Trophoblast cell (in vitro differentiated cells and primary cell): ENCODE data around the gene HPS6.

ENCODE experiments used
- DNase-seq, 2 donors: peaks; one replicate each; pipeline ENCODE4 v3.0.0-alpha.2; 2016
- H2AFZ ChIP-seq: 2 replicates; pipeline ENCODE4 v1.6.1; 2013; ENCODE audit warnings: low read length, moderate library complexity, mild to moderate bottlenecking; ENCODE audit not compliant: insufficient read depth, poor library complexity
- H2AK5ac ChIP-seq: 2 replicates; pipeline ENCODE4 v1.6.1; 2013; ENCODE audit warnings: mild to moderate bottlenecking, low read length
- H2BK120ac ChIP-seq: 2 replicates; pipeline ENCODE4 v1.6.1; 2013; ENCODE audit warnings: low read length, mild to moderate bottlenecking, moderate library complexity; ENCODE audit not compliant: insufficient read depth, poor library complexity
- H2BK12ac ChIP-seq: 2 replicates; pipeline ENCODE4 v1.6.1; 2013; ENCODE audit warnings: mild to moderate bottlenecking, low read length, moderate library complexity
- H2BK5ac ChIP-seq: 2 replicates; pipeline ENCODE4 v1.6.1; 2013; ENCODE audit warnings: low read length, low read depth, moderate library complexity, mild to moderate bottlenecking; ENCODE audit not compliant: poor library complexity
- H3K14ac ChIP-seq: 2 replicates; pipeline ENCODE4 v1.6.1; 2013; ENCODE audit warnings: mild to moderate bottlenecking, low read length
- H3K18ac ChIP-seq: 2 replicates; pipeline ENCODE4 v1.6.1; 2013; ENCODE audit warnings: mild to moderate bottlenecking, low read length
- H3K23ac ChIP-seq: 2 replicates; pipeline ENCODE4 v1.6.1; 2013; ENCODE audit warnings: low read length
- H3K27ac ChIP-seq: 2 replicates; pipeline ENCODE4 v1.5.1; 2013; ENCODE audit warnings: low read depth, mild to moderate bottlenecking, inconsistent platforms, low read length, moderate library complexity
- H3K27me3 ChIP-seq: 2 replicates; pipeline ENCODE4 v1.6.1; 2013; ENCODE audit warnings: inconsistent platforms, mild to moderate bottlenecking, low read length, moderate library complexity; ENCODE audit not compliant: insufficient read depth
- H3K36me3 ChIP-seq, 2 experiments: 1 replicate in 1 of 2; 2 replicates in 1 of 2; pipeline ENCODE4 v1.6.1; 2013; ENCODE audit warnings: low read length in 2 of 2, mild to moderate bottlenecking in 2 of 2, moderate library complexity in 1 of 2; ENCODE audit not compliant: insufficient read depth in 2 of 2, control insufficient read depth in 1 of 2
- H3K4ac ChIP-seq: 2 replicates; pipeline ENCODE4 v1.6.1; 2013; ENCODE audit warnings: low read depth, mild to moderate bottlenecking, low read length, moderate library complexity
- H3K4me1 ChIP-seq, 2 experiments: 1 replicate in 1 of 2; 2 replicates in 1 of 2; pipeline ENCODE4 v1.6.1; 2013; ENCODE audit warnings: low read length in 2 of 2, mild to moderate bottlenecking in 2 of 2, moderate library complexity in 1 of 2; ENCODE audit not compliant: insufficient read depth in 2 of 2, control insufficient read depth in 1 of 2
- H3K4me2 ChIP-seq: 2 replicates; pipeline ENCODE4 v1.6.1; 2013; ENCODE audit warnings: inconsistent platforms, mild to moderate bottlenecking, low read length, moderate library complexity
- H3K4me3 ChIP-seq: 2 replicates; pipeline ENCODE4 v1.5.1; 2013; ENCODE audit warnings: mild to moderate bottlenecking, low read depth, low read length, inconsistent platforms
- H3K79me1 ChIP-seq: one replicate; pipeline ENCODE4 v1.6.1; 2013; ENCODE audit warnings: low read length
- H3K79me2 ChIP-seq: 2 replicates; pipeline ENCODE4 v1.6.1; 2013; ENCODE audit warnings: low read length, mild to moderate bottlenecking; ENCODE audit not compliant: control insufficient read depth, insufficient read depth, poor library complexity
- H3K9ac ChIP-seq: 2 replicates; pipeline ENCODE4 v1.6.1; 2013; ENCODE audit warnings: mild to moderate bottlenecking, low read length
- H3K9me3 ChIP-seq: 2 replicates; pipeline ENCODE4 v1.6.1; 2013; ENCODE audit warnings: low read depth, mild to moderate bottlenecking, control low read depth, inconsistent platforms, low read length; ENCODE audit not compliant: insufficient read depth
- H4K12ac ChIP-seq: 2 replicates; pipeline ENCODE4 v1.6.1; 2013; ENCODE audit warnings: low read depth, mild to moderate bottlenecking, low read length, moderate library complexity
- H4K8ac ChIP-seq: 2 replicates; pipeline ENCODE4 v1.6.1; 2013; ENCODE audit warnings: low read depth, mild to moderate bottlenecking, low read length, moderate library complexity
- H4K91ac ChIP-seq: one replicate; pipeline ENCODE4 v1.6.1; 2013; ENCODE audit warnings: low read depth, mild to moderate bottlenecking, low read length, moderate library complexity
- WGBS: extraction: QIAGEN DNeasy Blood & Tissue Kit; methylation state at CpG from one replicate; pipeline ENCODE4 v1.1.7; 2013; ENCODE audit warnings: missing lambda C conversion rate; ENCODE audit not compliant: insufficient read length, insufficient coverage; ENCODE audit errors: extremely low coverage; 5-methylcytosine and 5-hydroxymethylcytosine counted together

HPS6 gene

DNA sequence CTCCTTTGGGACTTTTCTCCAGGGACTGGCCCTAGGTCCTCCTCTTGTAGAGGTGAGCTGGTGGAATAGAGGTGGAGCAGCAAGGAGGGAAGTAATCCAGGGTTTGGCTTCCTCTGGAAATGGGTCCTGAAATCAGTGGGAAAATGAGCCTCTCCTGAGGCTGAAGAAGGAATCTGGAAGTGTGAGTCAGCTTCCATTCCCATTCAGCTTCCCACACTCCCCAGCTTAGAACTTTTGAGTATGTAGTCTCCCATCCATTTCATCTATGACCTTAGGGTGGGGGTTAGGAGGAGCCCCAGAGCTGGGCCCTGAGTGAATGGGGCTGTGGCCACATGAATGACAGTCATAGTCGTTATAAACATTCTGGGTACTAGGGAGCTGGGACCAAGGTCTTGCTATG, 37.3 kb downstream of the HPS6 start:
- Histone ChIP-seq H3K14ac (no peak overlapping the region), H3K79me1 (no peaks in the 10 kb centered on the region), H2BK5ac (no peak overlapping the region), H3K27me3 (no peaks in the 10 kb centered on the region), H3K79me2 (no peaks in the 10 kb centered on the region), H2BK120ac (no peak overlapping the region), H4K91ac (no peak overlapping the region), H3K4me3 (no peak overlapping the region), H3K18ac (no peak overlapping the region), H2BK12ac (no peak overlapping the region), H2AFZ (no peak overlapping the region), H2AK5ac (no peak overlapping the region), H3K27ac (no peak overlapping the region), H3K4me1 (no peaks in the 10 kb centered on the region), H3K4ac (no peak overlapping the region), H3K36me3 (peaks cover 17 to 28% of the 10 kb centered on the region in 2 experiments), H4K12ac (no peak overlapping the region), H4K8ac (no peak overlapping the region), H3K4me2 (no peak overlapping the region), H3K9me3 (no peaks in the 10 kb centered on the region), H3K23ac (no peak overlapping the region), H3K9ac (no peak overlapping the region)
- DNase-seq, result no peak
- WGBS, result no CpG with 5 or more reads among the region's 1 CpG

DNA sequence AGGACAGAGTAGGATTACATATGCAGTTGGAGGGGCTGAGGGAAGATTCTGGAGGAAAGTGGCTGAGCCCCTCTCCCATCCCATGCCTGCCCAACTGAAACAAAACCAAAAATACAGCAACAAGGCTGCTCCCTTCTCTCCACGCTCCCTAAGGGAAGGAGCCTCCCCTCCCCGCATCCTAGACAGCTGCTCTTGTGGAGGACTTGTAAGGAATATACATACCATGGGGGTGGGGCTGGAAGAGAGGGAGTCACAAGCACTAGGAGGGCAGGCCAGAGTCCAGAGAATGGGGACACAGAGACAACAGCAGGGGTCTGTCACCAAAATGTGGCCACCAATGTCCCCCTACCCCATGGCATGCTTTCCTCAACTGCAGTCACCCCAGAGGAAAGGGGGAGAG, 41.8 kb downstream of the HPS6 start:
- H4K12ac ChIP-seq, result no peak overlapping the region
- no peaks in the 10 kb centered on the region for H3K4me1 ChIP-seq
- H2BK120ac ChIP-seq, result no peak overlapping the region

GRCh38 chr10:102109166-102110116, 44.3 kb downstream of the HPS6 start:
- Histone ChIP-seq H2BK5ac (no peak overlapping the region), H4K91ac (no peak overlapping the region), H2BK120ac (no peak overlapping the region), H2AK5ac (no peak overlapping the region), H3K9ac (no peak overlapping the region), H3K27me3 (no peaks in the 10 kb centered on the region), H3K14ac (no peak overlapping the region), H4K12ac (no peak overlapping the region), H3K79me2 (peaks cover 19% of the 10 kb centered on the region), H3K23ac (no peak overlapping the region), H2AFZ (no peak overlapping the region), H3K36me3 (peaks cover 56 to 63% of the 10 kb centered on the region in 2 experiments), H4K8ac (no peak overlapping the region), H3K9me3 (no peaks in the 10 kb centered on the region), H3K4me2 (no peak overlapping the region), H2BK12ac (no peak overlapping the region), H3K79me1 (peaks cover 4% of the 10 kb centered on the region), H3K4me3 (peak overlapping the region; percentile 10), H3K4ac (no peak overlapping the region), H3K18ac (no peak overlapping the region), H3K27ac (no peak overlapping the region), H3K4me1 (peaks cover 11 to 12% of the 10 kb centered on the region in 2 experiments)
- no CpG with 5 or more reads among the region's 24 CpGs for WGBS
- no peak for DNase-seq

More for the DNA sequence above, 41.8 kb downstream of the HPS6 start:
- Histone ChIP-seq H3K23ac (no peak overlapping the region), H2AFZ (no peak overlapping the region), H3K27me3 (no peaks in the 10 kb centered on the region), H3K79me2 (no peaks in the 10 kb centered on the region), H3K9ac (no peak overlapping the region), H4K91ac (no peak overlapping the region), H2BK12ac (no peak overlapping the region), H3K4me3 (no peak overlapping the region), H2BK5ac (no peak overlapping the region), H2AK5ac (no peak overlapping the region), H3K9me3 (no peaks in the 10 kb centered on the region), H3K27ac (no peak overlapping the region), H3K4ac (no peak overlapping the region), H3K79me1 (no peaks in the 10 kb centered on the region), H3K4me2 (no peak overlapping the region), H3K14ac (no peak overlapping the region), H3K18ac (no peak overlapping the region), H4K8ac (no peak overlapping the region), H3K36me3 (peaks cover 58 to 69% of the 10 kb centered on the region in 2 experiments)
- no CpG with 5 or more reads among the region's 2 CpGs for WGBS
- DNase-seq, result no peak

DNA sequence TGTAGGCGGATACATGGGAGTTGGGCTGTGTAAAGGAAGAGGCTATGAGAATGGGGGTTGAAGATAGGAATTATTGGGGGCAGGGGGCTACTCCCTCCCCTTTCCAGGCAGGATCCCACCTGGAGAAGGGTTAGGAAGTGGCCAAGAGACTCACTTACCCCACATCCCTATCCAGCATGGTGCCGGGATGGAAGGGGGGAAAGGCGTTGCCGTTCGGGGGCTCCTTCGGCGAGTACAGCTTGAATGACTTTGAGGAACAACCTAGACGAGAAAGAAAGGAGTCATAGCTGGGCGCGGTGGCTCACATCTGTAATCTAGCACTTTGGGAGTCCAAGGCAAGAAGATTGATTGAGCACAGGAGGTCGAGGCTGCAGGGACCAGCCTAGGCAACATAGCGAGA, 46.1 kb downstream of the HPS6 start:
- no peaks in the 10 kb centered on the region for H3K27me3 ChIP-seq
- peaks cover 17 to 20% of the 10 kb centered on the region in 2 experiments for H3K4me1 ChIP-seq
- no CpG with 5 or more reads among the region's 12 CpGs for WGBS
- no peak overlapping the region for H3K18ac ChIP-seq
- no peak overlapping the region for H4K12ac ChIP-seq
- no peak overlapping the region for H3K4me3 ChIP-seq
- H2BK120ac ChIP-seq, result no peak overlapping the region
- no peak overlapping the region for H2AK5ac ChIP-seq
- H2BK5ac ChIP-seq, result no peak overlapping the region
- no peak overlapping the region for H3K27ac ChIP-seq
- H2AFZ ChIP-seq, result no peak overlapping the region
- no peak overlapping the region for H2BK12ac ChIP-seq
- no peak overlapping the region for H4K8ac ChIP-seq
- H3K4ac ChIP-seq, result no peak overlapping the region
- H3K79me2 ChIP-seq, result peaks cover 25% of the 10 kb centered on the region
- H3K14ac ChIP-seq, result no peak overlapping the region
- no peaks in the 10 kb centered on the region for H3K9me3 ChIP-seq
- no peak overlapping the region for H4K91ac ChIP-seq
- H3K9ac ChIP-seq, result no peak overlapping the region
- no peak for DNase-seq
- H3K4me2 ChIP-seq, result no peak overlapping the region
- no peak overlapping the region for H3K23ac ChIP-seq
- peaks cover 10% of the 10 kb centered on the region for H3K79me1 ChIP-seq
- H3K36me3 ChIP-seq, result peaks cover 50 to 54% of the 10 kb centered on the region in 2 experiments
